Measurements from ENCODE around the gene ABCC8.

GRCh38 chr11:17481905-17482304, 5.3 kb upstream of the ABCC8 start:
- TF ChIP-seq CTCF (IDR thresholded peaks at IDR 0.05; ENCODE audit: extremely low read depth in 1 of 2, insufficient read depth in 1 of 2, low read depth in 1 of 2, low read length in 2 of 2) (no peak), MAX (IDR thresholded peaks at IDR 0.05; ENCODE audit: insufficient read depth, insufficient read length) (no peak), GATA2 (IDR thresholded peaks at IDR 0.05; ENCODE audit: insufficient read depth, insufficient read length, low read depth, low read length) (no peak), EZH2 (IDR thresholded peaks at IDR 0.05; ENCODE audit: borderline replicate concordance, low read depth, low read length, severe bottlenecking) (no peak), POLR2A (IDR thresholded peaks at IDR 0.05; ENCODE audit: low read depth, low read length) (no peak), POLR2AphosphoS5 (IDR thresholded peaks at IDR 0.05; ENCODE audit: insufficient read depth, low read depth, low read length) (no peak), FOS (IDR thresholded peaks at IDR 0.05; ENCODE audit: borderline replicate concordance, insufficient read depth, low read length) (no peak), MYC (IDR thresholded peaks at IDR 0.05; ENCODE audit: low read depth, low read length) (no peak)

Measured in endothelial cell of umbilical vein (primary cell).